GM10266 (cell line): ENCODE measurements around the gene CHGA.

ENCODE experiments used
- DNase-seq: peaks from one replicate; pipeline ENCODE4 v3.0.0; 2012; ENCODE audit errors: extremely low spot score
- TF ChIP-seq, protein P1 (sequence below): IDR thresholded peaks from 2 replicates; pipeline ENCODE4 v1.5.1; 2012; ENCODE audit warnings: mild to moderate bottlenecking, low read depth; ENCODE audit not compliant: control insufficient read depth, insufficient read depth; ENCODE audit errors: missing control alignments

CHGA gene

DNA sequence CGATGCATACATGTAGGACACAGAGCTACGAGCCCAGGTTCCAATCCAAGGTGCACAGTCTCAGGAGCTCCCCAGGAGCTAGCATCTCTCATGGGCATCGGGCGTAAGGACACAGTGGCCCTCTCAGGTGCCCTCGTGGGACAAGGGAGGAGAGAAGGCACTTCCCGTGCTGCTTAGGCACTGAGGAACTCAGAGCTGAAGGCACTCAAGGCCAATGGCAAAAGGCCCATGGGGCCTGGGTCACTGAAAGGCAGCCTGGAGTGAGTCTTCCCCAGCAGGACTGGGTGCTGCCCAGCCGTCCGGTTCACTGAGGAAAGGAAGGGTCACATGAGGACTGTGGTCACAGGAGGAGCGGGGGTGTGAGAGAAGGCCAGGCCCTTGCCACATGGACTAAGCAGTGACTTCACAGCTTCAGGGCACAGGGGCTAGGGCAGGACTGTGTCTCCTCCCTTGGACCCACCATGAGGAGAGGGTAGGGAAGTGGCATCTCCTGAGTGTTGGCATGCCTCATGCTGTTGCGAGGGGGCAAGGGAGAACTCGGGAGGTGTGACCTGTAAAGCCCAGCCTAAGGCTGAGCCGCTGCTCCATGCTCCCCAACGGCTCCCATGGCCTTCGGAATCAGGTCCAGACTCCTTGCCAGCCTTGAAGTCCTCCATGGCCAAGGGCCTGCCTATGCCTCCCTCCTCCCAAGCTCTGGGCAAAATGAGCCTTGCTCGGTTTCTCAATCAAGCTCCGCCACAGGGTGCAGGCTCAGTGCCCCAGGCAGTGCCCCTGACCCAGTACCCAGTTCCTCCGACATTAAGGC is 51.8 kb downstream of the CHGA start:
- DNase-seq, result no peak
- TF ChIP-seq, protein P1, sequence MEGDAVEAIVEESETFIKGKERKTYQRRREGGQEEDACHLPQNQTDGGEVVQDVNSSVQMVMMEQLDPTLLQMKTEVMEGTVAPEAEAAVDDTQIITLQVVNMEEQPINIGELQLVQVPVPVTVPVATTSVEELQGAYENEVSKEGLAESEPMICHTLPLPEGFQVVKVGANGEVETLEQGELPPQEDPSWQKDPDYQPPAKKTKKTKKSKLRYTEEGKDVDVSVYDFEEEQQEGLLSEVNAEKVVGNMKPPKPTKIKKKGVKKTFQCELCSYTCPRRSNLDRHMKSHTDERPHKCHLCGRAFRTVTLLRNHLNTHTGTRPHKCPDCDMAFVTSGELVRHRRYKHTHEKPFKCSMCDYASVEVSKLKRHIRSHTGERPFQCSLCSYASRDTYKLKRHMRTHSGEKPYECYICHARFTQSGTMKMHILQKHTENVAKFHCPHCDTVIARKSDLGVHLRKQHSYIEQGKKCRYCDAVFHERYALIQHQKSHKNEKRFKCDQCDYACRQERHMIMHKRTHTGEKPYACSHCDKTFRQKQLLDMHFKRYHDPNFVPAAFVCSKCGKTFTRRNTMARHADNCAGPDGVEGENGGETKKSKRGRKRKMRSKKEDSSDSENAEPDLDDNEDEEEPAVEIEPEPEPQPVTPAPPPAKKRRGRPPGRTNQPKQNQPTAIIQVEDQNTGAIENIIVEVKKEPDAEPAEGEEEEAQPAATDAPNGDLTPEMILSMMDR, result no peak

DNA sequence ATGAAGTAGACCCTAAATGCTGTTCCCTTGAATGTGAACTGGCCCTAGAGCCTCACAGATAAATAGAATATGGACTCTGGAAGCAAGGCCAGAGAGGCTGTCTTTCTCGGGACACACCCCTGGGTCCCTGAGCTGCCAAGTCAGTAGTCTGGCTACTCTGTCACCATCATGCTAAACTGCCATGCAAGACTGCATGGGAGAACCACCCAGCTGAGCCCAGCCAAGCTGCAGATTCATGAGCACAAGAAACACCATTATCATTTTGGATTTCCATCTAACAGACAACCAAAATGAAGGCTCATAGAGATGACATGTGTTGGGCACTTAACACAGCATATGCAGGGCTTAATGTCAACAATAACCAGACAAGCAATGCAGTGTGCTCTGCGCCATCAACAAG is 53.3 kb downstream of the CHGA start:
- TF ChIP-seq, protein P1, result no peak
- DNase-seq, result no peak

DNA sequence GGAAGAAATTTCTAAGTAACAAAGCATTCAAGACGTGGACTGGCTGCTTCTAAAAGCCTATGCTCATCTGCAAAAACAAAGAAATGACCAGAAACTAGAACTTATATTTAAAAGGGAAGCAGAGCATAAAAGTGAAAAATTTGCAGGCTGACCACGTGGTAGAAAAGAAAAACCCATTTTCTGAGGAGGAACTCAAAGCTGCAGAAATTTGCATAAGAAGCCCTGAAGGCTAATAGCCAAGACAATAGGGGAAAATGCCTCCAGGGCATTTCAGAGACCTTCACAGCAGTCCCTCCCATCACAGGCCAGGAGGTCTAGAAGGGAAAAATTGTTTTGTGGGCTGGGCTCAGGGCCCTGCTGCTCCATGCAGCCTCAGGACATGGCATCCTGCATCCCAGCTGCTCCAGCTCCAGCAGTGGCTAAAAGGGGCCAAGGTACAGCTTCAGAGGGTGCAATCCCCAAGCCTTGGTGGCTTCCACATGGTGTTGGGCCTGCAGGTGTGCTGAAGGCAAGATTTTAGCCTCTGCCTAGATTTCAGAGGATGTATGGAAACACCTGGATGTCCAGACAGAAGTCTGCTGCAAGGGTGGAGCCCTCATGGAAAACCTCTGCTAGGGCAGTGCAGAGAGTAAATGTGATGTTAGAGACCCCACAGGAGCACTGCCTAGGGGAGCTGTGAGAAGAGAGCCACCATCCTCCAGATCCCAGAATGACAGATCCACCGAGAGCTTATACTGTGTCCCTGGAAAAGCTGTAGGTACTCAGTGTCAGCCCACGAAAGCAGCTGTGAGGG is 55.5 kb downstream of the CHGA start:
- TF ChIP-seq, protein P1, result no peak
- DNase-seq, result no peak

DNA sequence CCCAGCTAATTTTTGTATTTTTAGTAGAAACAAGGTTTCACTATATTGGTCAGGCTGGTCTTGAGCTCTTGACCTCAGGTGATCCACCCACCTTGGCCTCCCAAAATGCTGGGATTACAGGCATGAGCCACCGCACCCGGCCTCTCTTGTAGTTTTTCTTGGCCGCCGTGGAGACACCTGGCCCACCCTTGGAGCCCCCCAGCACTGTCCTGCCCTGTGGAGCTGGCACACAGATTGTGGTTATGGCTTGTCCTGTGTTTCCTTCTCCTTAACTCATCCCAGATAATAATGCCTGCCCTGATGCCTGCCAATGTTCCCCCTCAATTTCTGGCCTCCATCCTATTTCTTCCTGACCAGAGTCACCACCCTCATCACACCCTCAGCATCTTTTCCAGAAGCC is 57.9 kb downstream of the CHGA start:
- DNase-seq, result no peak
- TF ChIP-seq, protein P1, result no peak

DNA sequence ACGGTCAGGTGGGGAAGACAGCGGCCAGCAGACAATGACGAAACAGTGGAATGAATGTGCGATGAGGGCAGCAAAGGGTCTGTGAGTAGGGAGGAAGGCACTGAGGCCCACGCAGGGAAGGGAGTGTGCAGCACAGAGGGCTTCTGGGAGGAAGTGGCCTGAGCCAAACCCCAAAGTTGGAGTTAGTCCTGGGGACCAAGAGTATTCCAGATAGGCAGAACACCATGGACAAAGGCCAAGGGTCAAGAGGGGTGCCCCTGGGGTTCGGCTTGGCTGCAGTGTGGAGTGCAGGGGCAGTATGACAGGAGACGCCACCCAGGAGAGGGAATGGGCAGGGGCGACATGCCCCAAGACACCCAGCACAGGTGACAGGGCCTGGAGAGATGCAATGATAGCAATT is 58.8 kb downstream of the CHGA start:
- DNase-seq, result no peak
- TF ChIP-seq, protein P1, result no peak

DNA sequence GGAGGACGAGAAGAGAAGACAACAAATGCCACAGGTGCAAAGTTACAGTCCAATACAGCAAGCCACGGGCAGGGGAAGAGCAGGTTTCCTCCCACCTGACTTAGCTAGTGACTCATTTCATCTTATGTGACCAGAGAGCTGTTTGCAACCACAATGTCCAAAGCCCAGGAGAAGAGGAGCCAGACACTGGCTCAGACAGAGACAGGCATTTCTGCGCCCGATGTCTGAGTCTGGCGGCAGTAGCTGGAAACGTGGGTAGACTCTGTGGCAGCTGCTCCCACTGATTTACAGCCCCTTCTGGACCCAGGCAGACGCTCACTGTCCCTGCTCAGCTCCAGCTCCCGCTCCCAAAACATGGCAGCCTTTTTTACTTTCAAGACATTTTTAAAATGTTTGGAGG is 60.0 kb downstream of the CHGA start:
- DNase-seq, result no peak
- TF ChIP-seq, protein P1, result no peak

DNA sequence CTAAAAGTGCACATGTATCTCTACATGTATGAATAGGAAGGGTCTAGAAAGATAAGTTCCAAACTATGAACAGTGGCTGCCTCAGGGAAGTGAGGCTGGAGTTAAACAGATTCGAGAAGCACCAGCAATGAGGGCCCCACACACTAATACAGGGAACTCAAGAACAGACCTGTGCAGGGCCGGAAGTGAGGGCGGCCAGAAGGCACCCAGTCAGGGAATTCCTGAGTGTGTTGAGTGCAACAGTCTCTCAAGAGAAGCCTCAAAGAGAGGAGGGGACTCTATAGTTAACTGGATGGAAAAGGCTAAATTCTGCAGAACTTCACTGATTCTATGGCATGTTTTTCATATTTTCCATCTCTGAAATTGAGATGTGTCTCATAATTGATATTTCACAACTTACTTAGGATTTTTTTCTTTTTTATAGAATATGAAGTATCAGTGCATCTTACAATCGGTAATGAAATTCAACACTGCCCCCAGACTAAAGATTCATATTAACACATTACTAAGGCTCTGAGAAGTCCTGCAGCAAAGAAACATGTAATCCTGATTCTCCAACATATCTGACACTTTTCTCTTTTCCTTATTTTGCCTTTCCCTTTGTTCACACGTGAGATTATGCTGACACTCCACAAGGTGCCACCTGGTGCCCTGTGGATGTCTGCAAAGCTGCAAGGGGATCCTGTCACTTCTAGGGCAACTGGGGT is 61.3 kb downstream of the CHGA start:
- TF ChIP-seq, protein P1, result no peak
- no peak for DNase-seq
